GM21526 (cell line): ENCODE data around the gene SYNM.

ENCODE experiments used
- ATAC-seq: cut with Tn5 transposase; IDR thresholded peaks from one replicate; pipeline ENCODE4 v1.9.1; 2021; ENCODE audit warnings: moderate library complexity; ENCODE audit not compliant: unreplicated experiment, low FRiP score

SYNM gene

DNA sequence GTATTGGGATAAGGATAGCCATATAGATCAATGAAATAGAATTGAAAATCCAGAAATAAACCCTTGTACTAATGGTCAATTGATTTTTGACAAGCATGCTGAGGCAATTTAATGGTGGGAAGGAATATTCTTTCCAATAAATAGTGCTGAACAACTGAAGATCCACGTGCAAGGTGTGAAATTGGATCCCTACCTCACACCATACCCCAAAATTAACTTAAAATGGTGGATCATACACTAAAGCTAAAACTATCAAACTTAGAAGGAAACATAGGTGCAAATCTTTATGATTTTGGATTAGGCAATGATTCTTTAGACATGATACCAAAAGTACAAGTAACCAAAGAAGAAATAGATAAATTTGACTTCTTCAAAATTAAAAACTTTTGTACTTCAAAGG lies 22.1 kb upstream of the SYNM start:
- ATAC-seq: no peak

GRCh38 chr15:99084965-99085364 lies 19.9 kb upstream of the SYNM start:
- no peak for ATAC-seq

DNA sequence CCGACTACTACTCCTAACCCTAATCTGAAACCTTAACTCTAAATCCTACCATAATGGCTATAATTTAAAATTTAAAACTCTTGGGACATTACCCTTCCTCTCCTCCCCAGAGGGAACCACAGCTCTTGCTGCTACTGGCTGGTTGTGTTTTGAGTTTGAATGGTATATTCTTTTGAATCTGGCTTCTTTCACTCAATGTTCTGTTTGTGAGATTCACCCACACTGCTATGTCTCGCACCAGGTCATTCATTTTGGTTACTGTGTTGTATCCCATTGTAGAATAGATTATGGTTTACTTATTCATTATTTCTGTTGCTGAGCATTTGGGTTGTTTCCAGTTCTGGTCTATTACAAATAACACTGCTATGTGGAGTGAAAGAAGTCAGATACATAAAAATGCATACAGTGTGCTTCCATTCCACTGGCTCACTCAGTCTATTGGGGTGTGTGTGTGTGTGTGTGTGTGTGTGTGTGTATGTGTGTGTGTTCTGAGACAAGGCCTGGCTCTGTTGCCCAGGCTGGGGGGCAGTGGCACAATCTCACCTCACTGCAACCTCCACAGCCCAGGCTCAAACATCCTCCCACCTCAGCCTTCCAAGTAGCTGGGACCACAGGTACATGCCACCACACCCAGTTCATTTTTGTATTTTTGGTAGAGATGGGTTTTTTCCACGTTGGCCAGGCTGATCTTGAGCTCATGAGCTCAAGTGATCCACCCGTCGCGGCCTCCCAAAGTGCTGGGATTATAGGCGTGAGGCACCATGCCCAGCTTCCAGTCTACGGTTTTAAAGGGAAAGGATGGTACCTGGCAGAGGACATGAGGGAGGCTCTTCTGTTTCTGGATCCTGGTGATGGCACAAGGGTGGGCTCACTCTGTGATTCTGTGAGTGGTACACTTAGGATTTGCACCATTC lies 19.2 kb upstream of the SYNM start:
- ATAC-seq: no peak

DNA sequence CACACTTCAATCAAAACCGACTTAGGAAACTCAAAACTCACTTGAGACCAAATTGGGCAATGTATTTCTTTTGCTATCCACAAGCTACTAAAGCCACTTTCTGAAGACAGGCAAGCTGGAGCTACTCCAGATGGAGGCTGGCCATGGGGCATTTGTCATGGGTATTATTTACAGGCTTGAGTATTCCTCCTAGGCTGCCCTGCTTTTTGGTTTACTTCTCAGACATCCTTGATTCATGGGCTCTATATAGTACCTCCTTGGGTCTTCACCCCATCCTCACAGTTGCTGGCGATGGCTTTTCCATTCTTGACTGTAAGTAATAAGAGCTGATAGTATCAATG lies 18.6 kb upstream of the SYNM start:
- ATAC-seq: no peak

GRCh38 chr15:99087405-99087943 lies 17.4 kb upstream of the SYNM start:
- ATAC-seq: no peak

DNA sequence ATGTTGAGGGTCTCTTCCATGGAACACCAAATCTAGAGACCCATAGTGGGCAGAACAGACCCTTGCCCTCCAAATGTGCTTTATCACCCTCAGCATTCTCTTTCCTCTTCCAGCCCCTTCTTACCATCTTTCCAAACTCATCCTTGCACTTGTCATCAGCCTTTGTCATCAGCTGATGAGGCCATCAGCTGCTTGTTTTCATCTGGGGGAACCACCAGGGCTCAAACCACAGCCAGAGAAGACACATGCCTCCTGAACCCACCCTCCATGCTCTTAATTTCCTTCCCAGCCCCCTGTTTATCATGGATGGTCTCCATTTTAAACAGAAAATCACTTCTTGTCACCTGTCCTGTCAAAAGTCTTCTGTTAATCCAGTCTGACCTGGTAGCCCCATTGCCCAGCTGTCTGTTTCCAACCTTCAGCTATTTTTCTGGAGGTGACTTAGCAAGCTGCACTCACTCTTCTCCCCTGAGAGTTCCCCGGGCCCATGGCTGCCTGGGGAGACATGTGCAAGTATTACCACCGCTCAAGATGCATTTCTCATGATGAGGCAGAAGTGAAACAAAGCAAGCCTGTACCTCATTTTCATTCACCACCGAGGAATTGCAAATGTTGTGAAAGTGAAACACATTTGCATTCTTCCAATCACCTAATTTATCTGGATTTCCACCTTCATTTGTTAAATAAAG lies 14.7 kb upstream of the SYNM start:
- peak; percentile 100 for ATAC-seq

GRCh38 chr15:99090938-99091337 lies 13.9 kb upstream of the SYNM start:
- ATAC-seq: no peak

GRCh38 chr15:99092554-99093172 lies 12.2 kb upstream of the SYNM start:
- ATAC-seq: no peak

- no peak for ATAC-seq
Measured at GRCh38 chr15:99095626-99096025, 9.3 kb upstream of the SYNM start.

- no peak for ATAC-seq
Measured at GRCh38 chr15:99096173-99096893, 8.5 kb upstream of the SYNM start.

DNA sequence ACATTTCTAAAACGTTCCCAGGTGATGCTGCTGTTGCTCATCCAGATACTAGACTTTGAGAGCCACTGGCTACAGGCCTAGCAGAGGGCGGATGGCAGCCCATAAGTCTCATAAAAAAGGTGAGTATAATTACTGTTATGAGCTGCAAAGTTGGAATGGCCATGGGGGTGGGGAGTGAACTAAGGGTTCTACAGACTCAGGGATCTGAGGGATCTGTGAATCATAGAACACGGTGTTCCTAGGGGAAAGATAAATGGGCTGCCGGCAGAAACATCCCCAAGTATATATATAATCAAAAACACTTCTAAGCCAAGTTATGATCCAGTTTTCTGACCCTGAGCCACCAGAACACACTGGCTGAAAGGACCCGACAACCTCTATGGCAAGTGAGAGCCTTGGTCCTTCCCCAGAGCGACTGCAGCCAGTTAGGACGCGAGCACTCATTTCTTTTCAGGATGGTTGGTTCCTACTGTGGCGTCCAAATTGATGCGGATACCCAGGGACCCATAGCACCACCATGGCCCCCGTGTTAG lies 7.9 kb upstream of the SYNM start:
- no peak for ATAC-seq

- no peak for ATAC-seq
Measured at GRCh38 chr15:99097441-99098410, 7.2 kb upstream of the SYNM start.

- ATAC-seq: no peak
Measured at GRCh38 chr15:99098426-99098825, 6.5 kb upstream of the SYNM start.

DNA sequence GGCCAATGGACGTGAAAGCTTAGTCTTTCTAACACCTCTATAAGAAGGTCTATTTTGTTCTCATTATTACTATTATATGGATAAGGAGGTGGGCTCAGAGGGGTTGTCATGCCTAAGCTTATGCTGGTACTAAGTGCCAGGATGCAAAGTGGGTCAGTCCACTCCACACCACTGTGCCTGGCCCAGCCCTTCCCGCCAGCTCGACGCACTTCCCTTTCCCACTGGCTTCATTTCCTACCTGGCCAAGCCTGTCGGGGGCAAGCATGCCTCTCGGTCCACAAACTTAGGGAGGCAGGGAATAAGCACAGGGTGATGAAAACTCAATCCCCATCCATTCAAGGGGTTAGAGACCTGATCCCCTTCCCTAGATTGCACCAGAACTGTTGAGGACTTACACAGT lies 5.9 kb upstream of the SYNM start:
- ATAC-seq: no peak

- no peak for ATAC-seq
Measured at GRCh38 chr15:99099661-99100060, 5.2 kb upstream of the SYNM start.

DNA sequence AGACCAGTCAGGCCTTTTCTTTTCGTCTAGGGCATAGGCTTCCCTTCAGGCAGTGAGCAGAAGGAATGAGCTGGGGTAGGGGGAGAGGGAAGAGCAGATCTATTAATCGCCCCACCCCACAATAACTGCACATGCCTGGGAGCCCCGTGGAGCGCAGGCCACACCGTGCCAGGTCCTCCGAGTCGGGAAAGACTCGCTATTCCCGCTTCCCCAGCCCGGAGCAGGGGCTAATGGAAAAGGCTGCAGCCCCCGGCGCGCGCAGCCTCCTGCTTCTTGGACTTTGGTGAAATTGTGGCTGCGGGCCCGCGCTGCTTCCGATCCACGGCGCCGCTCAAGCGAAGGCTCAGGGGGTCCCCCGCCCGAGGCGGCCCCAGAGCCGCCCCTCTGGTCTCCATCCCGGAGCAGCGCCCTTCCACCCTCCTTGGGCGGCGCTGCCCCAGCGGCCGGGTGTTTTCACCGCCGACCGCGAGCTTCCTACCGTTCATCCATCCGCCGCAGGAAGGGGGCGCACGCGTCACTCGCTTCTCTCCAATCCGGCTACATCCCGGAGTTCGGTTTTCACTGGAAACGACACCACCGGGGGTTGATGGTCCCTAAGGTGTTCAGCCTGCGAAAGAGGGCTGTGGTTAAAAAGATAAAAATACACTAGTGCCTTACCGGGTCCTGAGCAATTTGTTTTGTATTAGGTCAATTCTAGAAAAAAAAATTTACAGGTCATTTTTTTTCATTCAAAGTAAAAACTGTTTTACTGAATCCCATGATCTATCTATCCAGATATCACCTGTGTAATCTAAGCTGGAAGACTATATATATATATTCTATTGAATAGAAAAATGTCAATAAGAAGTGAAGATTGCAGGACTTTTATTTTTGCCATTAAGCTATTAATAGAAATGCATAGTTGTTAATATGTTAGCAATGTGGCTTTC lies 4.4 kb upstream of the SYNM start:
- ATAC-seq: peak; percentile 49

DNA sequence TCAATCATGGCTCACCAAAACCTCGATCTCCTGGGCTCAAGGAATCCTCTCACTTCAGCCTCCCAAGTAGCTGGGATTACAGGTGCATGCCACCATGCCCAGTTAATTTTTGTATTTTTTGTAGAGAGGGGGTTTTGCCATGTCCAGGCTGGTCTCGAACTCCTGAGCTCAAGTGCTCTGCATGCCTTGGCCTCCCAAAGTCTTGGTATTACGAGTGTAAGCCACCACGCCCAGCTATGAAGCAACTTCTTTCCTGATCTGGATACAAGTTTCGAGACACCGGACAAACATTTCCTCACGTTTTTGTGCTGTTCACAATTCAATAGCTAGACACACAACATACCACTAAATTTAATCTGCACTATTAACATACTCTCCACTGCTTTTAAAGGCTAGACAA lies 3.4 kb upstream of the SYNM start:
- no peak for ATAC-seq
